Fibroblast of lung (primary cell): ENCODE data around the gene CHCHD6. TPM values are rescaled to one million over a fixed set of nuclear protein-coding genes. Genes with fewer than 3 reads are reported as not detected.

Source experiments
- DNase-seq, 2 donors: peaks; one replicate each; pipeline versions ENCODE4 v3.0.0 to v3.0.0-alpha.2; 2010; ENCODE audit warnings: low read depth in 2 of 2
- H2AFZ ChIP-seq: 2 replicates; pipeline ENCODE4 v1.5.1; 2012; ENCODE audit warnings: low read length, control low read depth, inconsistent platforms
- H3K27ac ChIP-seq: 2 replicates; pipeline ENCODE4 v1.5.1; 2011; ENCODE audit warnings: low read length, control low read depth; ENCODE audit not compliant: insufficient read depth
- H3K27me3 ChIP-seq: 2 replicates; pipeline ENCODE4 v1.5.1; 2011; ENCODE audit warnings: mild to moderate bottlenecking, low read length; ENCODE audit not compliant: control insufficient read depth, insufficient read depth
- H3K36me3 ChIP-seq: 2 replicates; pipeline ENCODE4 v1.5.1; 2011; ENCODE audit warnings: low read length; ENCODE audit not compliant: control insufficient read depth, insufficient read depth
- H3K4me1 ChIP-seq: 2 replicates; pipeline ENCODE4 v1.5.1; 2011; ENCODE audit warnings: low read length; ENCODE audit not compliant: control insufficient read depth, insufficient read depth; ENCODE audit errors: extremely low read depth
- H3K4me2 ChIP-seq: 2 replicates; pipeline ENCODE4 v1.5.1; 2011; ENCODE audit warnings: low read length, control low read depth; ENCODE audit not compliant: insufficient read depth; ENCODE audit errors: extremely low read depth
- H3K4me3 ChIP-seq, 4 experiments: fragments of 200-600 bp in 1 of 4; sonication (generic) in 1 of 4; replicated peaks in 1 of 4; 2 replicates each; pipeline ENCODE4 v1.5.1; 2011 to 2016; ENCODE audit warnings: low read length in 4 of 4, low read depth in 3 of 4, mild to moderate bottlenecking in 3 of 4, control low read depth in 2 of 4, inconsistent platforms in 1 of 4, mixed read lengths in 1 of 4; ENCODE audit not compliant: insufficient read depth in 1 of 4; ENCODE audit errors: control extremely low read depth in 1 of 4
- H3K79me2 ChIP-seq: 2 replicates; pipeline ENCODE4 v1.5.1; 2012; ENCODE audit warnings: mild to moderate bottlenecking, low read length, inconsistent platforms; ENCODE audit not compliant: control insufficient read depth, insufficient read depth
- H3K9ac ChIP-seq: 2 replicates; pipeline ENCODE4 v1.5.1; 2011; ENCODE audit warnings: mild to moderate bottlenecking, low read length, control low read depth; ENCODE audit not compliant: insufficient read depth
- H3K9me3 ChIP-seq: 2 replicates; pipeline ENCODE4 v1.5.1; 2012; ENCODE audit warnings: low read depth, low read length; ENCODE audit not compliant: control insufficient read depth, insufficient read depth
- H4K20me1 ChIP-seq: 2 replicates; pipeline ENCODE4 v1.5.1; 2011; ENCODE audit warnings: low read length; ENCODE audit not compliant: control insufficient read depth, insufficient read depth; ENCODE audit errors: extremely low read depth
- EZH2 ChIP-seq: IDR thresholded peaks from 2 replicates; pipeline ENCODE4 v1.5.1; 2012; ENCODE audit warnings: low read length, control low read depth, mild to moderate bottlenecking; ENCODE audit errors: missing control alignments
- polyA plus RNA-seq, 2 donors: library from polyadenylated mRNA; depleted of rRNA in 1 of 2; stranded (reverse) in 1 of 2; unstranded in 1 of 2; fragments of >200 nt; gene quantifications; 2 replicates each; pipeline ENCODE4 v1.2.1, GENCODE V29; 2011 to 2012; ENCODE audit warnings: missing spikeins in 1 of 2
- total RNA-seq: library from RNA; depleted of rRNA; stranded (reverse); fragments of >200 nt; gene quantifications from 2 replicates; pipeline ENCODE4 v1.2.1, GENCODE V29; 2014
- TF ChIP-seq, protein P1 (sequence below), 2 donors: IDR thresholded peaks in 1 of 2; conservative IDR thresholded peaks in 1 of 2; 1 replicate in 1 of 2; 2 replicates in 1 of 2; pipeline ENCODE4 v1.5.1; 2011 to 2012; ENCODE audit warnings: low read length in 2 of 2, control low read depth in 1 of 2, inconsistent platforms in 1 of 2, low read depth in 1 of 2, mild to moderate bottlenecking in 1 of 2

CHCHD6 gene
- total and polyA plus RNA-seq, 2 donors (not counting 1 experiment from before 2014, with no cell fraction given) = 9.5 to 11.1 TPM

DNA sequence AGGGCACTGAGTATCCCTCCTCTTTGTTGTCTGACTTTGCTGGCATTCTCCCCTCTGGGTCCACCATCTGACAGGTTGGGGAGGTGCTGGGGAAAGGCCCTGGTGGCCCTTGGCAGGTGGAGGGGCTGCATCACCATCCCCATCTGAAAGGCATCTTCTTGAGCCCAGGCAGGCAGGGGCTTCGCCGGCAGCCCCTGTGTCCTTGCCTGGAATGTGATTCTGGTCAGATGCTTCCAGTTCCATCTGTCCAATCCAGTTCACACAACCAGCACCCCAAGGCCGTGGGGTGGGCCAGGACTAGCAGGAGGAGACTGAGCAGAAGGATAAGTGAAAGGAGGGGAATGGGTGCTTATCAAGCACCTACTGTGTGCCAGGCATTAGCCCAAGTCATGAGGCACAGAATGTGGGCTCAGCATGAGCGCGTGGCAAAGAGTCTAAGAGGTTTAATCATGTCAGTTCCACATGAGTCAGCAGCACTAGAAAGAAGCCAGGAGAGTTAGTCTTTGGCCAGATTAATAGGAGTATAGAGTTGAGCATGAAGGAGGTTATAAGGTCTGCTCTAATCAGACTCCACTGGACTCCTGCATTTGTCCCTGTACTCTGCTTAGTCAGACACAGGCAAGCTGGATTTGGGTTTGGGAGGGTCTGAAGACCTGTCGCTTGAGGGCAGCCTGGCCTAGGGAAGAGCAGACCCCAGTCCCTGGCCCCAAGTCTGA, 38.7 kb upstream of the CHCHD6 start:
- H3K27ac ChIP-seq = no peak overlapping the region
- H3K4me3 ChIP-seq = no peak overlapping the region
- no peaks in the 10 kb centered on the region for H3K79me2 ChIP-seq
- no peak overlapping the region for H3K9ac ChIP-seq
- no peaks in the 10 kb centered on the region for H4K20me1 ChIP-seq
- no peak overlapping the region for H2AFZ ChIP-seq
- H3K27me3 ChIP-seq = peaks cover 19% of the 10 kb centered on the region
- H3K4me1 ChIP-seq = no peaks in the 10 kb centered on the region
- H3K9me3 ChIP-seq = no peaks in the 10 kb centered on the region
- no peak for TF ChIP-seq EZH2
- TF ChIP-seq, protein P1, sequence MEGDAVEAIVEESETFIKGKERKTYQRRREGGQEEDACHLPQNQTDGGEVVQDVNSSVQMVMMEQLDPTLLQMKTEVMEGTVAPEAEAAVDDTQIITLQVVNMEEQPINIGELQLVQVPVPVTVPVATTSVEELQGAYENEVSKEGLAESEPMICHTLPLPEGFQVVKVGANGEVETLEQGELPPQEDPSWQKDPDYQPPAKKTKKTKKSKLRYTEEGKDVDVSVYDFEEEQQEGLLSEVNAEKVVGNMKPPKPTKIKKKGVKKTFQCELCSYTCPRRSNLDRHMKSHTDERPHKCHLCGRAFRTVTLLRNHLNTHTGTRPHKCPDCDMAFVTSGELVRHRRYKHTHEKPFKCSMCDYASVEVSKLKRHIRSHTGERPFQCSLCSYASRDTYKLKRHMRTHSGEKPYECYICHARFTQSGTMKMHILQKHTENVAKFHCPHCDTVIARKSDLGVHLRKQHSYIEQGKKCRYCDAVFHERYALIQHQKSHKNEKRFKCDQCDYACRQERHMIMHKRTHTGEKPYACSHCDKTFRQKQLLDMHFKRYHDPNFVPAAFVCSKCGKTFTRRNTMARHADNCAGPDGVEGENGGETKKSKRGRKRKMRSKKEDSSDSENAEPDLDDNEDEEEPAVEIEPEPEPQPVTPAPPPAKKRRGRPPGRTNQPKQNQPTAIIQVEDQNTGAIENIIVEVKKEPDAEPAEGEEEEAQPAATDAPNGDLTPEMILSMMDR (conservative IDR thresholded peaks at IDR 0.05 in 1 of 2, IDR thresholded peaks at IDR 0.05 in 1 of 2; ENCODE audit: low read depth in 1 of 2, low read length in 2 of 2) = no peak
- no peak overlapping the region for H3K4me2 ChIP-seq
- no peak for DNase-seq
- no peaks in the 10 kb centered on the region for H3K36me3 ChIP-seq

DNA sequence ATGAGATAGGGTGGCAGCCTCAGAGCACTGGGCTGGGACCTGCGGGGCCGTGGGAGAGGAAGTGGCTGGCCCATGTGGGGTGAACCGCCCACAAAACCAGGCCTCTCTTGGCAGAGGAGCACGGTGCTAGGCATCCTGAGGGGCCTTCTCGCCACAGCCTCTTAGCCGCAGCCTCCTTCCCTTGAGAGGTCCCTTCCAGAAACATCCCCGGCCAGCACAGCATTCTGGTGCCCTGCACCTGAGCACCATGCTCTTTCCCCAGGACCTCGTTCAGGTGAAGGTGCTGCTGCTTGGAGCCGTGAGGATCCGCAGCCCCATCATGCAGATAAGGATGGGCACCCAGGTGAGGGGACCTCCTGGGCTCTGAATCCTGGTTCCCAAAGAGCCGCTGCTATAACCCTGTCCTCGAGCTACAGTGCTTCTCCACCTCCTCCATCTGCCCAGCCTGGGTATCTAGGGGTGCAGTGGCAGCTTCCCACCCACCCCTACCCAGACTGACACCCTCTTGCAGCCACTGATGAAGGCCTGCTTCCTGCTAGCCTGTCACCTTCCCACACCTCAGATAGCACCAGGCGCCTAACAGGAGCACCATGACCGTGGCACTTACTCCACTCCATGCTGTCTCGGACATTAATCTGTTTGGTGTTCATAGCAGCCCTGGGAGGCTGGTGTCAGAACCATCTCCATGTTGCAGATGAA, 37.9 kb upstream of the CHCHD6 start:
- no peak overlapping the region for H3K4me3 ChIP-seq
- no peak for DNase-seq
- H3K9ac ChIP-seq = no peak overlapping the region
- H3K4me1 ChIP-seq = no peaks in the 10 kb centered on the region
- no peak overlapping the region for H3K27ac ChIP-seq
- no peak overlapping the region for H2AFZ ChIP-seq
- no peak overlapping the region for H3K4me2 ChIP-seq
- H3K27me3 ChIP-seq = peaks cover 16% of the 10 kb centered on the region
- H3K36me3 ChIP-seq = no peaks in the 10 kb centered on the region
- H3K9me3 ChIP-seq = no peaks in the 10 kb centered on the region
- TF ChIP-seq, protein P1 (conservative IDR thresholded peaks at IDR 0.05 in 1 of 2, IDR thresholded peaks at IDR 0.05 in 1 of 2; ENCODE audit: low read depth in 1 of 2, low read length in 2 of 2) = no peak
- TF ChIP-seq EZH2 = no peak
- H4K20me1 ChIP-seq = no peaks in the 10 kb centered on the region
- no peaks in the 10 kb centered on the region for H3K79me2 ChIP-seq

DNA sequence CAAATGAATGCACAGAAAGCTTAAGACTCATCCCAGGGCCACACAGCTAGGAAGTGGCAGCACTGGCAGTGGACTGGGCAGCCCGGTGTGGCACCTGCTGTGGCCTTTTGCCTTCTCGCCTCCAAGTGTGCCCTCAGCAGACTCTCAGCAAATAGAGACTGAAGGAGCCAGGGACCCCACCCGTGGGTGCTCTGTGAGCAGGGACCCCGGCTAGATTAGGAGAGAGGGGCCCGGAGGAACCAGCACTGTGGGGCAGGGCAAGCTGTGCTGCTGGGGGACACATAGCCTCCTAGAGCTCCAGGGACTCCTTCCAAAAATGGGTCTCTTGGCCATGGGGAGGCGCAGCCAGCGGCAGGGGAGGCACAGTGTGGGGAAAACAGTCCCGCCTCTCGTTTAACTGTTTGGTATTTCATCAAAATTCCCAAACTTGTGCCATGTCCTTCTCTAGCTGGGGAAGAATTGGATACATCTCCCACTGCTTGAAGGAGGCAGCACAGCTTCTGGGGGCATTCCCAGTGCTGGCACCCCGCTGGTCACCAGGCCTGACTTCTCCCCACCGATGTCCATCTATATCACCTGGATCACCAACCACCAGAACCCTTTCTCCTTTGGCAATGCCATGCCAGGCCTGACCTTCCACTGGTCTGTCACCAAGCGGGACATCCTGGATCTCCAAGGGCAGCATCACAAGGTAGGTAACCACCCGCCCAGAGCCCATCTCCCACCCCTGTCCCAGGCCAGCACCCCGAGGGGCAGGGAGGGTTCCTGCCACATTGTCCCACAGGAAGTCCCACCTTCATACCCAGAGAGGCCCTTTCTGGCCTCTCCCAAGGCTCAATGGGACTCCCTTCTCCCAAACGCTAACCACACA, 37.1 kb upstream of the CHCHD6 start:
- DNase-seq = no peak
- H3K9me3 ChIP-seq = no peaks in the 10 kb centered on the region
- no peaks in the 10 kb centered on the region for H3K36me3 ChIP-seq
- no peak overlapping the region for H3K4me3 ChIP-seq
- no peaks in the 10 kb centered on the region for H4K20me1 ChIP-seq
- H2AFZ ChIP-seq = no peak overlapping the region
- H3K4me1 ChIP-seq = no peaks in the 10 kb centered on the region
- no peak overlapping the region for H3K4me2 ChIP-seq
- no peak overlapping the region for H3K9ac ChIP-seq
- no peaks in the 10 kb centered on the region for H3K79me2 ChIP-seq
- H3K27me3 ChIP-seq = peaks cover 16% of the 10 kb centered on the region
- TF ChIP-seq, protein P1 (conservative IDR thresholded peaks at IDR 0.05 in 1 of 2, IDR thresholded peaks at IDR 0.05 in 1 of 2; ENCODE audit: low read depth in 1 of 2, low read length in 2 of 2) = no peak
- TF ChIP-seq EZH2 = no peak
- H3K27ac ChIP-seq = no peak overlapping the region
